Thymus (tissue), 11 donors: ENCODE data around the gene ZNF526. TPM values are rescaled to one million over a fixed set of nuclear protein-coding genes. Genes with fewer than 3 reads are reported as not detected.
"Not testable (repeated sequence)": the region's sequence is repeated elsewhere in the genome, so short reads cannot be mapped to it uniquely, and the experiment has no call there.

Experiments
- DNase-seq, 9 donors: peaks; one replicate each; pipeline ENCODE4 v3.0.0-alpha.2; 2013; ENCODE audit warnings: low spot score in 9 of 9, low read depth in 6 of 9, missing footprints in 1 of 9
- H3K27ac ChIP-seq, 2 donors: one replicate each; pipeline ENCODE4 v1.5.1; 2013; ENCODE audit warnings: control low read depth in 1 of 2, low read depth in 1 of 2, low read length in 1 of 2, mild to moderate bottlenecking in 1 of 2, moderate library complexity in 1 of 2
- H3K27me3 ChIP-seq, 2 donors: one replicate each; pipeline ENCODE4 v1.5.1; 2013; ENCODE audit warnings: low read length in 1 of 2; ENCODE audit not compliant: control insufficient read depth in 2 of 2, insufficient read depth in 1 of 2
- H3K36me3 ChIP-seq, 2 donors: one replicate each; pipeline ENCODE4 v1.5.1; 2013; ENCODE audit warnings: low read length in 1 of 2, mild to moderate bottlenecking in 1 of 2, moderate library complexity in 1 of 2; ENCODE audit not compliant: control insufficient read depth in 2 of 2, insufficient read depth in 2 of 2
- H3K4me1 ChIP-seq, 2 donors: one replicate each; pipeline ENCODE4 v1.5.1; 2013; ENCODE audit warnings: low read length in 2 of 2; ENCODE audit not compliant: control insufficient read depth in 2 of 2, insufficient read depth in 2 of 2
- H3K4me3 ChIP-seq, 2 donors: one replicate each; pipeline ENCODE4 v1.5.1; 2013; ENCODE audit warnings: low read length in 2 of 2, control low read depth in 1 of 2, mild to moderate bottlenecking in 1 of 2
- H3K9me3 ChIP-seq, 2 donors: one replicate each; pipeline ENCODE4 v1.5.1; 2013; ENCODE audit warnings: low read length in 1 of 2, mild to moderate bottlenecking in 1 of 2; ENCODE audit not compliant: control insufficient read depth in 2 of 2, insufficient read depth in 1 of 2
- WGBS: extraction: QIAGEN DNeasy Blood & Tissue Kit; methylation state at CpG from one replicate; pipeline ENCODE4 v1.1.7; 2013; 5-methylcytosine and 5-hydroxymethylcytosine counted together
- polyA plus RNA-seq: library from polyadenylated mRNA; stranded (reverse); fragments of 200-250 nt; gene quantifications from one replicate; pipeline ENCODE4 v1.2.3, GENCODE V29; 2013
- total RNA-seq: library from RNA; stranded (reverse); fragments of 120-200 nt; gene quantifications from one replicate; pipeline ENCODE4 v1.2.4, GENCODE V29; 2013
- donor health status: healthy.

ZNF526 gene
- total and polyA plus RNA-seq, 2 donors = 3.6 to 4.1 TPM

GRCh38 chr19:42257842-42258241 is 37.7 kb downstream of the ZNF526 start:
- 91% methylated on average over 3 of the region's 3 CpGs for WGBS
- Histone ChIP-seq H3K27me3 (peaks cover 7 to 22% of the 10 kb centered on the region in 2 donors), H3K4me1 (peaks cover 10 to 17% of the 10 kb centered on the region in 2 donors)
- H3K36me3 ChIP-seq, H3K27ac ChIP-seq, H3K4me3 ChIP-seq, DNase-seq, H3K9me3 ChIP-seq: not testable (repeated sequence)

- peaks cover 0 to 6% of the 10 kb centered on the region in 2 donors for H3K27me3 ChIP-seq
- WGBS = 98% methylated on average over 3 of the region's 3 CpGs
- H3K36me3 ChIP-seq = no peaks in the 10 kb centered on the region
- H3K27ac ChIP-seq = no peak overlapping the region
- no peak overlapping the region for H3K4me3 ChIP-seq
- no peaks in the 10 kb centered on the region for H3K9me3 ChIP-seq
- no peaks in the 10 kb centered on the region for H3K4me1 ChIP-seq
- no peak for DNase-seq
Measured at GRCh38 chr19:42261763-42262162, 41.7 kb downstream of the ZNF526 start.

GRCh38 chr19:42266105-42266504 is 46.0 kb downstream of the ZNF526 start:
- H3K4me3 ChIP-seq, H3K27ac ChIP-seq, DNase-seq, H3K36me3 ChIP-seq, H3K9me3 ChIP-seq, H3K27me3 ChIP-seq: not testable (repeated sequence)
- WGBS = 98% methylated on average over 4 of the region's 4 CpGs
- peaks cover 19 to 26% of the 10 kb centered on the region in 2 donors for H3K4me1 ChIP-seq

GRCh38 chr19:42266928-42267603 is 47.0 kb downstream of the ZNF526 start:
- Histone ChIP-seq H3K27ac (peak overlapping the region in 1 of 2 donors; percentile 80), H3K4me1 (peaks cover 24 to 32% of the 10 kb centered on the region in 2 donors)
- not testable (repeated sequence) for H3K4me3 ChIP-seq, H3K27me3 ChIP-seq, H3K9me3 ChIP-seq, DNase-seq, H3K36me3 ChIP-seq
- WGBS = 97% methylated on average over 25 of the region's 25 CpGs

GRCh38 chr19:42267644-42268141 is 47.6 kb downstream of the ZNF526 start:
- Histone ChIP-seq H3K27me3 (no peaks in the 10 kb centered on the region), H3K4me1 (peaks cover 24 to 32% of the 10 kb centered on the region in 2 donors), H3K9me3 (no peaks in the 10 kb centered on the region), H3K36me3 (peaks cover 11 to 12% of the 10 kb centered on the region in 2 donors), H3K27ac (peak overlapping the region; percentile 62 to 80), H3K4me3 (peak overlapping the region; percentile 66 to 71)
- DNase-seq = no peak
- WGBS = 14% methylated on average over 13 of the region's 13 CpGs

- peak overlapping the region; percentile 95 to 98 for H3K27ac ChIP-seq
- H3K4me1 ChIP-seq = peaks cover 24 to 32% of the 10 kb centered on the region in 2 donors
- peak; percentile 99 to 100 (median 100) for DNase-seq
- H3K9me3 ChIP-seq = no peaks in the 10 kb centered on the region
- peaks cover 16 to 17% of the 10 kb centered on the region in 2 donors for H3K36me3 ChIP-seq
- peak overlapping the region; percentile 66 to 71 for H3K4me3 ChIP-seq
- WGBS = under 1% methylated on average over 46 of the region's 46 CpGs
- H3K27me3 ChIP-seq = no peaks in the 10 kb centered on the region
Measured at GRCh38 chr19:42268142-42268703, 48.1 kb downstream of the ZNF526 start.

- Histone ChIP-seq H3K36me3 (peaks cover 23 to 24% of the 10 kb centered on the region in 2 donors), H3K4me3 (peak within 1 kb of the TSS; percentile 66 to 79), H3K9me3 (no peaks in the 10 kb centered on the region), H3K4me1 (peaks cover 24 to 32% of the 10 kb centered on the region in 2 donors), H3K27ac (peak within 1 kb of the TSS; percentile 95 to 98), H3K27me3 (no peaks in the 10 kb centered on the region)
- peak; percentile 99 to 100 (median 100) for DNase-seq
- under 1% methylated on average over 52 of the region's 52 CpGs for WGBS
Measured at GRCh38 chr19:42268704-42269477, 48.8 kb downstream of the ZNF526 start, which contains the start of gene CIC. Gene CIC (plus strand): TSS chr19:42269252. CDS start chr19:42271784, 2,532 bp downstream.

GRCh38 chr19:42269478-42270345 is 49.6 kb downstream of the ZNF526 start:
- H3K4me3 ChIP-seq = peak overlapping the region; percentile 54 to 79
- WGBS = 46% methylated on average over 10 of the region's 10 CpGs
- peaks cover 31 to 32% of the 10 kb centered on the region in 2 donors for H3K36me3 ChIP-seq
- peaks cover 24 to 32% of the 10 kb centered on the region in 2 donors for H3K4me1 ChIP-seq
- peak overlapping the region; percentile 93 to 94 for H3K27ac ChIP-seq
- no peaks in the 10 kb centered on the region for H3K27me3 ChIP-seq
- H3K9me3 ChIP-seq = no peaks in the 10 kb centered on the region
- peak in 1 of 9 donors; percentile 33 for DNase-seq
